CD4-positive, alpha-beta T cell treated with Interleukin-21 for 1 hour (primary cell): ENCODE results near the gene GPRC5D.

Source experiments
- DNase-seq: peaks from one replicate; pipeline ENCODE4 v3.0.0-alpha.2; 2020

The GPRC5D gene

GRCh38 chr12:12903642-12904609 is 48.0 kb downstream of the GPRC5D start:
- no peak for DNase-seq

- DNase-seq, result no peak
Measured at GRCh38 chr12:12902036-12902435, 49.9 kb downstream of the GPRC5D start.

GRCh38 chr12:12901158-12901791 is 50.7 kb downstream of the GPRC5D start:
- DNase-seq, result no peak

- no peak for DNase-seq
Measured at GRCh38 chr12:12900786-12901157, 51.2 kb downstream of the GPRC5D start.

- no peak for DNase-seq
Measured at GRCh38 chr12:12899530-12900380, 52.2 kb downstream of the GPRC5D start.

- no peak for DNase-seq
Measured at GRCh38 chr12:12898911-12899511, 53.0 kb downstream of the GPRC5D start.

GRCh38 chr12:12898136-12898717 is 53.7 kb downstream of the GPRC5D start:
- DNase-seq, result no peak

GRCh38 chr12:12897302-12897701 is 54.7 kb downstream of the GPRC5D start:
- DNase-seq, result no peak

- no peak for DNase-seq
Measured at GRCh38 chr12:12896260-12896659, 55.7 kb downstream of the GPRC5D start.

GRCh38 chr12:12893438-12893837 is 58.5 kb downstream of the GPRC5D start:
- no peak for DNase-seq

- no peak for DNase-seq
Measured at GRCh38 chr12:12892681-12893141, 59.3 kb downstream of the GPRC5D start.

- DNase-seq, result no peak
Measured at GRCh38 chr12:12891881-12892355, 60.1 kb downstream of the GPRC5D start.

- DNase-seq, result peak; percentile 19
Measured at GRCh38 chr12:12891080-12891880, 60.7 kb downstream of the GPRC5D start, which contains the start of gene GPRC5A. Gene GPRC5A, plus strand, starts transcription at chr12:12891562. Its CDS starts 16,688 bp downstream, at chr12:12908250.
